Spleen (tissue), 7 donors: ENCODE data around the gene LRBA.

ENCODE experiments used
- POLR2A ChIP-seq, 3 donors: fragments of 450-650 bp; IDR thresholded peaks; one replicate each; pipeline ENCODE4 v1.5.1; 2017; ENCODE audit warnings: antibody characterized with exemption in 3 of 3, mild to moderate bottlenecking in 1 of 3
- POLR2AphosphoS5 ChIP-seq, 3 donors: sonication (generic); formaldehyde crosslinking; IDR thresholded peaks; one replicate each; pipeline ENCODE4 v1.5.1; 2017; ENCODE audit warnings: antibody characterized with exemption in 3 of 3
- TF ChIP-seq, protein P1 (sequence below), 11 experiments: fragments of 200-600 bp in 7 of 11; fragments of 450-650 bp in 4 of 11; sonication (generic) in 4 of 11; IDR thresholded peaks in 8 of 11; conservative IDR thresholded peaks in 3 of 11; 1 replicate in 7 of 11; 2 replicates in 4 of 11; pipeline versions ENCODE4 v1.4.0 to v1.8.0; 2016 to 2021; ENCODE audit warnings: antibody characterized with exemption in 11 of 11, inconsistent platforms in 4 of 11, mild to moderate bottlenecking in 1 of 11
- donor health status: DM: no; HTN: no; CAD: no; lungs with moderate emphysema.
- donor health status: DM: no; HTN: no; CAD: no.
- donor health status: DM: no; HTN: no; CAD: no.

DNA sequence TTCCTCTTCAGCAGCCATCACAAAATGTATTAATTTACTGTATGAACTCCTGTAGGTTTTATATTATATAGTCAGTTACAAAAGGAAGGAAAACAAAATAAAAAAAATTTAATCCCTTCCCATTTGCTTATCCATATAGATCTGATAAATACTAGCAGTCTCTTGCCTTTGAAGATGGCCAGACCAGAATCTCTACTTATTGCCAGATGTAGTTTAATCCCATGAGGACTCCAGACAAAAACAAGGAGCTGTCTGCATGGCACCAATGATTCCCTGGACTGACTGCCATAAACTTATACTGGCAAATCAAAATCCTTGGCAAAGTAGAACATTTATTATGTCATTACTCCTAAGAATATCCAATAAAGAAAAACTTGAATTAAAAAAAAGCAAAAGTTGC, 656.4 kb downstream of the LRBA start:
- TF ChIP-seq, protein P1, sequence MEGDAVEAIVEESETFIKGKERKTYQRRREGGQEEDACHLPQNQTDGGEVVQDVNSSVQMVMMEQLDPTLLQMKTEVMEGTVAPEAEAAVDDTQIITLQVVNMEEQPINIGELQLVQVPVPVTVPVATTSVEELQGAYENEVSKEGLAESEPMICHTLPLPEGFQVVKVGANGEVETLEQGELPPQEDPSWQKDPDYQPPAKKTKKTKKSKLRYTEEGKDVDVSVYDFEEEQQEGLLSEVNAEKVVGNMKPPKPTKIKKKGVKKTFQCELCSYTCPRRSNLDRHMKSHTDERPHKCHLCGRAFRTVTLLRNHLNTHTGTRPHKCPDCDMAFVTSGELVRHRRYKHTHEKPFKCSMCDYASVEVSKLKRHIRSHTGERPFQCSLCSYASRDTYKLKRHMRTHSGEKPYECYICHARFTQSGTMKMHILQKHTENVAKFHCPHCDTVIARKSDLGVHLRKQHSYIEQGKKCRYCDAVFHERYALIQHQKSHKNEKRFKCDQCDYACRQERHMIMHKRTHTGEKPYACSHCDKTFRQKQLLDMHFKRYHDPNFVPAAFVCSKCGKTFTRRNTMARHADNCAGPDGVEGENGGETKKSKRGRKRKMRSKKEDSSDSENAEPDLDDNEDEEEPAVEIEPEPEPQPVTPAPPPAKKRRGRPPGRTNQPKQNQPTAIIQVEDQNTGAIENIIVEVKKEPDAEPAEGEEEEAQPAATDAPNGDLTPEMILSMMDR (IDR thresholded peaks at IDR 0.05 in 8 of 11, conservative IDR thresholded peaks at IDR 0.05 in 3 of 11), result no peak
- no peak for TF ChIP-seq POLR2A (IDR thresholded peaks at IDR 0.05)
- no peak for TF ChIP-seq POLR2AphosphoS5 (IDR thresholded peaks at IDR 0.05)
